WTC11 (cell line): Measurements from ENCODE around the gene HVCN1. TPM values are rescaled to one million over a fixed set of nuclear protein-coding genes. Genes with fewer than 3 reads are reported as not detected.
A peak's percentile ranks its signal among the peaks of the same experiment; 100 is the strongest.

Experiments
- ATAC-seq: fragments of 200-7000 bp; cut with Tn5 transposase; 2 replicates; pipeline ENCODE4 v1.10.0; 2021; ENCODE audit warnings: mild to moderate bottlenecking, moderate library complexity
- CTCF ChIA-PET: fragments of 300-600 bp; sonication (Branson Sonifier 250); formaldehyde crosslinking; loops from one replicate; lab custom pipeline; 2021; ENCODE audit warnings: antibody characterized with exemption; lab: Charles Lee
- POLR2A ChIA-PET: fragments of 350-600 bp; sonication (Branson Sonifier 250); formaldehyde crosslinking; loops from one replicate; lab custom pipeline; 2021; ENCODE audit warnings: antibody characterized with exemption; lab: Charles Lee
- DNase-seq: peaks from one replicate; pipeline ENCODE4 v3.0.0; 2021; ENCODE audit warnings: low spot score
- H3K27ac Mint-ChIP-seq: 2 replicates; pipeline ENCODE4 v1.8.0; 2021; ENCODE audit warnings: mixed read lengths
- H3K27me3 Mint-ChIP-seq: 2 replicates; pipeline ENCODE4 v1.8.0; 2021; ENCODE audit warnings: low read depth, mild to moderate bottlenecking, moderate library complexity, mixed read lengths
- H3K36me3 Mint-ChIP-seq: 2 replicates; pipeline ENCODE4 v1.8.0; 2021; ENCODE audit warnings: mixed read lengths
- H3K4me1 Mint-ChIP-seq: 2 replicates; pipeline ENCODE4 v1.8.0; 2022; ENCODE audit warnings: mixed read lengths
- H3K4me3 Mint-ChIP-seq: 2 replicates; pipeline ENCODE4 v1.8.0; 2021; ENCODE audit warnings: mild to moderate bottlenecking, moderate library complexity, mixed read lengths
- H3K9me3 Mint-ChIP-seq: 2 replicates; pipeline ENCODE4 v1.8.0; 2021; ENCODE audit warnings: mixed read lengths
- CBFB ChIP-seq: sonication (generic); formaldehyde crosslinking; IDR thresholded peaks from 2 replicates; pipeline ENCODE4 v1.8.1; 2022; ENCODE audit warnings: mild to moderate bottlenecking, low read depth, missing genetic modification reagents
- CREM ChIP-seq: sonication (generic); formaldehyde crosslinking; IDR thresholded peaks from 2 replicates; pipeline ENCODE4 v1.8.1; 2022; ENCODE audit warnings: mild to moderate bottlenecking, missing genetic modification reagents, moderate library complexity
- FOXJ3 ChIP-seq: sonication (generic); formaldehyde crosslinking; IDR thresholded peaks from 2 replicates; pipeline ENCODE4 v1.9.0; 2021; ENCODE audit warnings: missing genetic modification reagents, mild to moderate bottlenecking, borderline replicate concordance
- NR2C2 ChIP-seq: sonication (generic); formaldehyde crosslinking; IDR thresholded peaks from 2 replicates; pipeline ENCODE4 v1.8.0; 2022; ENCODE audit warnings: mild to moderate bottlenecking, missing genetic modification reagents
- PREB ChIP-seq: sonication (generic); formaldehyde crosslinking; IDR thresholded peaks from 2 replicates; pipeline ENCODE4 v1.8.1; 2022; ENCODE audit warnings: mild to moderate bottlenecking, missing genetic modification reagents, moderate library complexity, borderline replicate concordance
- RELA ChIP-seq: sonication (generic); formaldehyde crosslinking; IDR thresholded peaks from 2 replicates; pipeline ENCODE4 v1.8.1; 2022; ENCODE audit warnings: missing genetic modification reagents, mild to moderate bottlenecking, borderline replicate concordance
- ZNF219 ChIP-seq: sonication (generic); formaldehyde crosslinking; IDR thresholded peaks from 2 replicates; pipeline ENCODE4 v1.8.0; 2023; ENCODE audit warnings: missing genetic modification reagents, mild to moderate bottlenecking, borderline replicate concordance
- ZNF263 ChIP-seq: sonication (generic); formaldehyde crosslinking; IDR thresholded peaks from 2 replicates; pipeline ENCODE4 v1.8.1; 2022; ENCODE audit warnings: low read depth, mild to moderate bottlenecking, moderate library complexity, missing genetic modification reagents
- ZNF317 ChIP-seq: sonication (generic); formaldehyde crosslinking; IDR thresholded peaks from 2 replicates; pipeline ENCODE4 v1.8.1; 2023; ENCODE audit warnings: low read depth, mild to moderate bottlenecking, moderate library complexity, missing genetic modification reagents, borderline replicate concordance
- ZNF396 ChIP-seq: fragments of 250-450 bp; sonication (Bioruptor Pico); IDR thresholded peaks from 2 replicates; pipeline ENCODE4 v1.8.0; 2021; ENCODE audit warnings: mild to moderate bottlenecking, moderate library complexity, borderline replicate concordance
- total RNA-seq: library from RNA; stranded (reverse); gene quantifications from 3 replicates; pipeline ENCODE4 v1.2.3, GENCODE V29; 2021
- TF ChIP-seq, protein P1 (sequence below): sonication (generic); formaldehyde crosslinking; IDR thresholded peaks from 2 replicates; pipeline ENCODE4 v1.8.0; 2022; ENCODE audit warnings: mild to moderate bottlenecking, missing genetic modification reagents
- TF ChIP-seq, protein P2 (sequence below): sonication (generic); formaldehyde crosslinking; IDR thresholded peaks from 2 replicates; pipeline ENCODE4 v1.8.1; 2022; ENCODE audit warnings: low read depth, mild to moderate bottlenecking, moderate library complexity, missing genetic modification reagents, borderline replicate concordance
- TF ChIP-seq, protein P3 (sequence below): sonication (generic); formaldehyde crosslinking; IDR thresholded peaks from 2 replicates; pipeline ENCODE4 v1.8.1; 2022; ENCODE audit warnings: low read depth, missing genetic modification reagents, borderline replicate concordance
- TF ChIP-seq, protein P4 (sequence below): sonication (generic); formaldehyde crosslinking; IDR thresholded peaks from 2 replicates; pipeline ENCODE4 v1.8.1; 2023; ENCODE audit warnings: mild to moderate bottlenecking, missing genetic modification reagents
- TF ChIP-seq, protein P5 (sequence below): sonication (generic); formaldehyde crosslinking; IDR thresholded peaks from 2 replicates; pipeline ENCODE4 v1.8.1; 2023; ENCODE audit warnings: mild to moderate bottlenecking, missing genetic modification reagents, moderate library complexity
- TF ChIP-seq, protein P6 (sequence below): sonication (generic); formaldehyde crosslinking; IDR thresholded peaks from 2 replicates; pipeline ENCODE4 v1.8.0; 2023; ENCODE audit warnings: mild to moderate bottlenecking, missing genetic modification reagents
- TF ChIP-seq, protein P7 (sequence below): sonication (generic); formaldehyde crosslinking; IDR thresholded peaks from 2 replicates; pipeline ENCODE4 v1.8.0; 2023; ENCODE audit warnings: missing genetic modification reagents
- TF ChIP-seq, protein P8 (sequence below): sonication (generic); formaldehyde crosslinking; IDR thresholded peaks from 2 replicates; pipeline ENCODE4 v1.8.0; 2022; ENCODE audit warnings: missing genetic modification reagents

HVCN1 gene
- total RNA-seq, 1 experiment from 2014 or later = 5.7 TPM

- CTCF ChIA-PET = interaction anchor here (1.0 to 1.3 kb wide), 2 partner anchors 10 to 231 kb away, joined by 3 to 4 read pairs; partner anchors contain the start of genes FAM216A and GPN3
- no peak overlapping the region for H3K27ac Mint-ChIP-seq
- TF ChIP-seq, protein P1, sequence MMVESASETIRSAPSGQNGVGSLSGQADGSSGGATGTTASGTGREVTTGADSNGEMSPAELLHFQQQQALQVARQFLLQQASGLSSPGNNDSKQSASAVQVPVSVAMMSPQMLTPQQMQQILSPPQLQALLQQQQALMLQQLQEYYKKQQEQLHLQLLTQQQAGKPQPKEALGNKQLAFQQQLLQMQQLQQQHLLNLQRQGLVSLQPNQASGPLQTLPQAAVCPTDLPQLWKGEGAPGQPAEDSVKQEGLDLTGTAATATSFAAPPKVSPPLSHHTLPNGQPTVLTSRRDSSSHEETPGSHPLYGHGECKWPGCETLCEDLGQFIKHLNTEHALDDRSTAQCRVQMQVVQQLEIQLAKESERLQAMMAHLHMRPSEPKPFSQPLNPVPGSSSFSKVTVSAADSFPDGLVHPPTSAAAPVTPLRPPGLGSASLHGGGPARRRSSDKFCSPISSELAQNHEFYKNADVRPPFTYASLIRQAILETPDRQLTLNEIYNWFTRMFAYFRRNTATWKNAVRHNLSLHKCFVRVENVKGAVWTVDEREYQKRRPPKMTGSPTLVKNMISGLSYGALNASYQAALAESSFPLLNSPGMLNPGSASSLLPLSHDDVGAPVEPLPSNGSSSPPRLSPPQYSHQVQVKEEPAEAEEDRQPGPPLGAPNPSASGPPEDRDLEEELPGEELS (CRISPR knock-in tag) = no peak
- TF ChIP-seq, protein P2, sequence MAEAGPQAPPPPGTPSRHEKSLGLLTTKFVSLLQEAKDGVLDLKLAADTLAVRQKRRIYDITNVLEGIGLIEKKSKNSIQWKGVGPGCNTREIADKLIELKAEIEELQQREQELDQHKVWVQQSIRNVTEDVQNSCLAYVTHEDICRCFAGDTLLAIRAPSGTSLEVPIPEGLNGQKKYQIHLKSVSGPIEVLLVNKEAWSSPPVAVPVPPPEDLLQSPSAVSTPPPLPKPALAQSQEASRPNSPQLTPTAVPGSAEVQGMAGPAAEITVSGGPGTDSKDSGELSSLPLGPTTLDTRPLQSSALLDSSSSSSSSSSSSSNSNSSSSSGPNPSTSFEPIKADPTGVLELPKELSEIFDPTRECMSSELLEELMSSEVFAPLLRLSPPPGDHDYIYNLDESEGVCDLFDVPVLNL (CRISPR knock-in tag) = no peak
- TF ChIP-seq RELA (CRISPR knock-in tag) (no peak), NR2C2 (no peak), PREB (no peak), CREM (CRISPR knock-in tag) (no peak), ZNF317 (CRISPR knock-in tag) (no peak), ZNF219 (no peak), ZNF396 (CRISPR knock-in tag) (no peak), FOXJ3 (no peak), CBFB (CRISPR knock-in tag) (no peak), ZNF263 (CRISPR knock-in tag) (no peak)
- TF ChIP-seq, protein P3, sequence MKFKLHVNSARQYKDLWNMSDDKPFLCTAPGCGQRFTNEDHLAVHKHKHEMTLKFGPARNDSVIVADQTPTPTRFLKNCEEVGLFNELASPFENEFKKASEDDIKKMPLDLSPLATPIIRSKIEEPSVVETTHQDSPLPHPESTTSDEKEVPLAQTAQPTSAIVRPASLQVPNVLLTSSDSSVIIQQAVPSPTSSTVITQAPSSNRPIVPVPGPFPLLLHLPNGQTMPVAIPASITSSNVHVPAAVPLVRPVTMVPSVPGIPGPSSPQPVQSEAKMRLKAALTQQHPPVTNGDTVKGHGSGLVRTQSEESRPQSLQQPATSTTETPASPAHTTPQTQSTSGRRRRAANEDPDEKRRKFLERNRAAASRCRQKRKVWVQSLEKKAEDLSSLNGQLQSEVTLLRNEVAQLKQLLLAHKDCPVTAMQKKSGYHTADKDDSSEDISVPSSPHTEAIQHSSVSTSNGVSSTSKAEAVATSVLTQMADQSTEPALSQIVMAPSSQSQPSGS = no peak
- TF ChIP-seq, protein P4, sequence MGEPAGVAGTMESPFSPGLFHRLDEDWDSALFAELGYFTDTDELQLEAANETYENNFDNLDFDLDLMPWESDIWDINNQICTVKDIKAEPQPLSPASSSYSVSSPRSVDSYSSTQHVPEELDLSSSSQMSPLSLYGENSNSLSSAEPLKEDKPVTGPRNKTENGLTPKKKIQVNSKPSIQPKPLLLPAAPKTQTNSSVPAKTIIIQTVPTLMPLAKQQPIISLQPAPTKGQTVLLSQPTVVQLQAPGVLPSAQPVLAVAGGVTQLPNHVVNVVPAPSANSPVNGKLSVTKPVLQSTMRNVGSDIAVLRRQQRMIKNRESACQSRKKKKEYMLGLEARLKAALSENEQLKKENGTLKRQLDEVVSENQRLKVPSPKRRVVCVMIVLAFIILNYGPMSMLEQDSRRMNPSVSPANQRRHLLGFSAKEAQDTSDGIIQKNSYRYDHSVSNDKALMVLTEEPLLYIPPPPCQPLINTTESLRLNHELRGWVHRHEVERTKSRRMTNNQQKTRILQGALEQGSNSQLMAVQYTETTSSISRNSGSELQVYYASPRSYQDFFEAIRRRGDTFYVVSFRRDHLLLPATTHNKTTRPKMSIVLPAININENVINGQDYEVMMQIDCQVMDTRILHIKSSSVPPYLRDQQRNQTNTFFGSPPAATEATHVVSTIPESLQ = no peak
- TF ChIP-seq, protein P5, sequence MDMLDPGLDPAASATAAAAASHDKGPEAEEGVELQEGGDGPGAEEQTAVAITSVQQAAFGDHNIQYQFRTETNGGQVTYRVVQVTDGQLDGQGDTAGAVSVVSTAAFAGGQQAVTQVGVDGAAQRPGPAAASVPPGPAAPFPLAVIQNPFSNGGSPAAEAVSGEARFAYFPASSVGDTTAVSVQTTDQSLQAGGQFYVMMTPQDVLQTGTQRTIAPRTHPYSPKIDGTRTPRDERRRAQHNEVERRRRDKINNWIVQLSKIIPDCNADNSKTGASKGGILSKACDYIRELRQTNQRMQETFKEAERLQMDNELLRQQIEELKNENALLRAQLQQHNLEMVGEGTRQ (CRISPR knock-in tag) = no peak
- TF ChIP-seq, protein P6, sequence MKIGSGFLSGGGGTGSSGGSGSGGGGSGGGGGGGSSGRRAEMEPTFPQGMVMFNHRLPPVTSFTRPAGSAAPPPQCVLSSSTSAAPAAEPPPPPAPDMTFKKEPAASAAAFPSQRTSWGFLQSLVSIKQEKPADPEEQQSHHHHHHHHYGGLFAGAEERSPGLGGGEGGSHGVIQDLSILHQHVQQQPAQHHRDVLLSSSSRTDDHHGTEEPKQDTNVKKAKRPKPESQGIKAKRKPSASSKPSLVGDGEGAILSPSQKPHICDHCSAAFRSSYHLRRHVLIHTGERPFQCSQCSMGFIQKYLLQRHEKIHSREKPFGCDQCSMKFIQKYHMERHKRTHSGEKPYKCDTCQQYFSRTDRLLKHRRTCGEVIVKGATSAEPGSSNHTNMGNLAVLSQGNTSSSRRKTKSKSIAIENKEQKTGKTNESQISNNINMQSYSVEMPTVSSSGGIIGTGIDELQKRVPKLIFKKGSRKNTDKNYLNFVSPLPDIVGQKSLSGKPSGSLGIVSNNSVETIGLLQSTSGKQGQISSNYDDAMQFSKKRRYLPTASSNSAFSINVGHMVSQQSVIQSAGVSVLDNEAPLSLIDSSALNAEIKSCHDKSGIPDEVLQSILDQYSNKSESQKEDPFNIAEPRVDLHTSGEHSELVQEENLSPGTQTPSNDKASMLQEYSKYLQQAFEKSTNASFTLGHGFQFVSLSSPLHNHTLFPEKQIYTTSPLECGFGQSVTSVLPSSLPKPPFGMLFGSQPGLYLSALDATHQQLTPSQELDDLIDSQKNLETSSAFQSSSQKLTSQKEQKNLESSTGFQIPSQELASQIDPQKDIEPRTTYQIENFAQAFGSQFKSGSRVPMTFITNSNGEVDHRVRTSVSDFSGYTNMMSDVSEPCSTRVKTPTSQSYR (CRISPR knock-in tag) = no peak
- TF ChIP-seq, protein P7, sequence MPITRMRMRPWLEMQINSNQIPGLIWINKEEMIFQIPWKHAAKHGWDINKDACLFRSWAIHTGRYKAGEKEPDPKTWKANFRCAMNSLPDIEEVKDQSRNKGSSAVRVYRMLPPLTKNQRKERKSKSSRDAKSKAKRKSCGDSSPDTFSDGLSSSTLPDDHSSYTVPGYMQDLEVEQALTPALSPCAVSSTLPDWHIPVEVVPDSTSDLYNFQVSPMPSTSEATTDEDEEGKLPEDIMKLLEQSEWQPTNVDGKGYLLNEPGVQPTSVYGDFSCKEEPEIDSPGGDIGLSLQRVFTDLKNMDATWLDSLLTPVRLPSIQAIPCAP (CRISPR knock-in tag) = no peak
- TF ChIP-seq, protein P8, sequence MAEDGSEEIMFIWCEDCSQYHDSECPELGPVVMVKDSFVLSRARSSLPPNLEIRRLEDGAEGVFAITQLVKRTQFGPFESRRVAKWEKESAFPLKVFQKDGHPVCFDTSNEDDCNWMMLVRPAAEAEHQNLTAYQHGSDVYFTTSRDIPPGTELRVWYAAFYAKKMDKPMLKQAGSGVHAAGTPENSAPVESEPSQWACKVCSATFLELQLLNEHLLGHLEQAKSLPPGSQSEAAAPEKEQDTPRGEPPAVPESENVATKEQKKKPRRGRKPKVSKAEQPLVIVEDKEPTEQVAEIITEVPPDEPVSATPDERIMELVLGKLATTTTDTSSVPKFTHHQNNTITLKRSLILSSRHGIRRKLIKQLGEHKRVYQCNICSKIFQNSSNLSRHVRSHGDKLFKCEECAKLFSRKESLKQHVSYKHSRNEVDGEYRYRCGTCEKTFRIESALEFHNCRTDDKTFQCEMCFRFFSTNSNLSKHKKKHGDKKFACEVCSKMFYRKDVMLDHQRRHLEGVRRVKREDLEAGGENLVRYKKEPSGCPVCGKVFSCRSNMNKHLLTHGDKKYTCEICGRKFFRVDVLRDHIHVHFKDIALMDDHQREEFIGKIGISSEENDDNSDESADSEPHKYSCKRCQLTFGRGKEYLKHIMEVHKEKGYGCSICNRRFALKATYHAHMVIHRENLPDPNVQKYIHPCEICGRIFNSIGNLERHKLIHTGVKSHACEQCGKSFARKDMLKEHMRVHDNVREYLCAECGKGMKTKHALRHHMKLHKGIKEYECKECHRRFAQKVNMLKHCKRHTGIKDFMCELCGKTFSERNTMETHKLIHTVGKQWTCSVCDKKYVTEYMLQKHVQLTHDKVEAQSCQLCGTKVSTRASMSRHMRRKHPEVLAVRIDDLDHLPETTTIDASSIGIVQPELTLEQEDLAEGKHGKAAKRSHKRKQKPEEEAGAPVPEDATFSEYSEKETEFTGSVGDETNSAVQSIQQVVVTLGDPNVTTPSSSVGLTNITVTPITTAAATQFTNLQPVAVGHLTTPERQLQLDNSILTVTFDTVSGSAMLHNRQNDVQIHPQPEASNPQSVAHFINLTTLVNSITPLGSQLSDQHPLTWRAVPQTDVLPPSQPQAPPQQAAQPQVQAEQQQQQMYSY (CRISPR knock-in tag) = no peak
Observed at GRCh38 chr12:110699591-110700445, 10.9 kb upstream of the HVCN1 start.

More at GRCh38 chr12:110699591-110700445, 10.9 kb upstream of the HVCN1 start:
- H3K4me3 Mint-ChIP-seq = no peak overlapping the region
- H3K9me3 Mint-ChIP-seq = no peaks in the 10 kb centered on the region
- H3K27me3 Mint-ChIP-seq = no peaks in the 10 kb centered on the region; the same call in 1 of the 2 replicates
- POLR2A ChIA-PET = no interaction called here
- no peaks in the 10 kb centered on the region for H3K36me3 Mint-ChIP-seq
- DNase-seq = peak; percentile 26
- 0 out of 2 replicates have a peak, but pooled peaks cover 6% of the 10 kb centered on the region for H3K4me1 Mint-ChIP-seq
- ATAC-seq = peak; percentile 12; the same call in 1 of the 2 replicates
